Activated naive CD4-positive, alpha-beta T cell treated with anti-CD3 and anti-CD28 coated beads, Interleukin-2, amount 10 ng/mL, durations not matched to agents 7 days and 5 days (primary cell): ENCODE data around the gene GALNS.

Source experiments
- CTCF ChIA-PET: fragments of 350-600 bp; sonication (Branson Sonifier 250); formaldehyde crosslinking; loops from one replicate; lab custom pipeline; 2021; ENCODE audit warnings: antibody characterized with exemption; lab: Charles Lee
- DNase-seq: peaks from one replicate; pipeline ENCODE4 v3.0.0-alpha.2; 2020
- H3K27ac Mint-ChIP-seq: one replicate; pipeline ENCODE4 v1.8.0; 2021; ENCODE audit warnings: mild to moderate bottlenecking, moderate library complexity, mixed read lengths
- H3K27me3 Mint-ChIP-seq: one replicate; pipeline ENCODE4 v1.8.0; 2021; ENCODE audit warnings: mild to moderate bottlenecking, mixed read lengths
- H3K36me3 Mint-ChIP-seq: one replicate; pipeline ENCODE4 v1.8.0; 2021; ENCODE audit warnings: mixed read lengths
- H3K4me1 Mint-ChIP-seq: one replicate; pipeline ENCODE4 v1.8.0; 2021; ENCODE audit warnings: mixed read lengths
- H3K4me3 Mint-ChIP-seq: one replicate; pipeline ENCODE4 v1.8.0; 2021; ENCODE audit warnings: mild to moderate bottlenecking, moderate library complexity, mixed read lengths
- H3K9me3 Mint-ChIP-seq: one replicate; pipeline ENCODE4 v1.8.0; 2021; ENCODE audit warnings: mixed read lengths

GALNS gene

GRCh38 chr16:88766975-88767374, 89.8 kb downstream of the GALNS start:
- Mint-ChIP-seq H3K4me3 (no peak overlapping the region), H3K27ac (no peak overlapping the region), H3K36me3 (peaks cover 13% of the 10 kb centered on the region), H3K4me1 (peaks cover 25% of the 10 kb centered on the region), H3K27me3 (no peaks in the 10 kb centered on the region), H3K9me3 (no peaks in the 10 kb centered on the region)
- CTCF ChIA-PET: interaction anchor here (1.3 to 1.8 kb wide), 2 partner anchors 13 to 24 kb away, joined by 4 read pairs; no protein-coding TSS in a partner anchor
- DNase-seq: no peak

- CTCF ChIA-PET: no interaction called here
- no peaks in the 10 kb centered on the region for H3K27me3 Mint-ChIP-seq
- peaks cover 25% of the 10 kb centered on the region for H3K4me1 Mint-ChIP-seq
- no peak overlapping the region for H3K27ac Mint-ChIP-seq
- H3K4me3 Mint-ChIP-seq: no peak overlapping the region
- H3K36me3 Mint-ChIP-seq: peaks cover 13% of the 10 kb centered on the region
- no peaks in the 10 kb centered on the region for H3K9me3 Mint-ChIP-seq
- DNase-seq: no peak
Observed at GRCh38 chr16:88764913-88765349, 91.8 kb downstream of the GALNS start.

GRCh38 chr16:88764080-88764479, 92.7 kb downstream of the GALNS start:
- CTCF ChIA-PET: no interaction called here
- H3K36me3 Mint-ChIP-seq: peaks cover 10% of the 10 kb centered on the region
- no peak for DNase-seq
- no peaks in the 10 kb centered on the region for H3K9me3 Mint-ChIP-seq
- no peak overlapping the region for H3K27ac Mint-ChIP-seq
- H3K27me3 Mint-ChIP-seq: no peaks in the 10 kb centered on the region
- no peak overlapping the region for H3K4me3 Mint-ChIP-seq
- H3K4me1 Mint-ChIP-seq: peaks cover 27% of the 10 kb centered on the region
